Right lung (tissue), 5 donors: ENCODE results near the gene PRSS53. TPM values are rescaled to one million over a fixed set of nuclear protein-coding genes. Genes with fewer than 3 reads are reported as not detected.

Experiments
- DNase-seq, 2 donors: peaks; one replicate each; pipeline ENCODE4 v3.0.0-alpha.2; 2013
- polyA plus RNA-seq, 5 donors: library from polyadenylated mRNA; unstranded; fragments of 120-200 nt; gene quantifications; one replicate each; pipeline versions ENCODE4 v1.2.1 to v1.2.3, GENCODE V29; 2013; ENCODE audit warnings: inconsistent platforms in 1 of 5, low replicate concordance in 1 of 5; ENCODE audit not compliant: insufficient read length in 5 of 5, insufficient read depth in 1 of 5

The PRSS53 gene
- polyA plus RNA-seq, 5 donors, result 1.1 to 2.1 (median 1.9) TPM

DNA sequence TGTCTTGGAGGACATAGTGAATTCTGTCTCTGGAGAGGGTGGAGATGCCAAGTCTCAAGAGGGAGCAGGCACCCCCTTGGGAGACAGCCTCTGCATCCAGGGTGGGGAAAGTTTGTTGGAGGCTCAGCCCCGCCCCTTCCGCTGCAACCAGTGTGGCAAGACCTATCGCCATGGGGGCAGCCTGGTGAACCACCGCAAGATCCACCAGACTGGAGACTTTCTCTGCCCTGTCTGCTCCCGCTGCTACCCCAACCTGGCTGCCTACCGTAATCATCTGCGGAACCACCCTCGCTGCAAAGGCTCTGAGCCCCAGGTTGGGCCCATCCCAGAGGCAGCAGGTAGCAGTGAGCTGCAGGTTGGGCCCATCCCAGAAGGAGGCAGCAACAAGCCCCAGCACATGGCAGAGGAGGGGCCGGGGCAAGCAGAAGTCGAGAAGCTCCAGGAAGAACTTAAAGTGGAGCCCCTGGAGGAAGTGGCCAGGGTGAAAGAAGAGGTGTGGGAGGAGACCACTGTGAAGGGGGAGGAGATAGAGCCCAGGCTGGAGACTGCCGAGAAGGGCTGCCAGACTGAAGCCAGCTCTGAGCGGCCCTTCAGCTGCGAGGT is 9.3 kb downstream of the PRSS53 start:
- no peak for DNase-seq

- no peak for DNase-seq
These were observed 10.0 kb downstream of the PRSS53 start for GRCh38 chr16:31078597-31079341.

DNA sequence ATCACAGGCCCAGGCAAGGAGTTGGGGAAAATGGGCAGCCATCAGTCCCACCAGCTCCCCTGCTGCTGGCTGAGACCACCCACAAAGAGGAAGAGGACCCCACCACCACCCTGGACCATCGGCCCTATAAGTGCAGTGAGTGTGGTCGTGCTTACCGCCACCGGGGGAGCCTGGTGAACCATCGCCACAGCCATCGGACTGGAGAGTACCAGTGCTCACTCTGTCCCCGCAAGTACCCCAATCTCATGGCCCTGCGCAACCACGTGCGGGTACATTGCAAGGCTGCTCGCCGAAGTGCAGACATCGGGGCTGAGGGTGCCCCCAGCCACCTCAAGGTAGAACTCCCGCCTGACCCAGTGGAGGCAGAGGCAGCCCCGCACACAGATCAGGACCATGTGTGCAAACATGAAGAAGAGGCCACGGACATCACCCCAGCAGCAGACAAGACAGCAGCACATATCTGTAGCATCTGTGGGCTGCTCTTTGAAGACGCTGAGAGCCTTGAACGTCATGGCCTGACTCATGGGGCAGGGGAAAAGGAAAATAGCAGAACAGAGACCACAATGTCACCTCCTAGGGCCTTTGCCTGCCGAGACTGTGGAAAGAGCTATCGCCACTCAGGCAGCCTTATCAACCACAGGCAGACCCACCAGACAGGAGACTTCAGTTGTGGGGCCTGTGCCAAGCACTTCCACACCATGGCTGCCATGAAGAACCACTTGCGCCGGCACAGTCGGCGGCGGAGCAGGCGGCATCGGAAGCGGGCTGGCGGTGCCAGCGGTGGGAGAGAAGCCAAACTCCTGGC is 10.9 kb downstream of the PRSS53 start:
- no peak for DNase-seq

GRCh38 chr16:31077024-31077423 is 11.7 kb downstream of the PRSS53 start:
- DNase-seq, result no peak

- no peak for DNase-seq
These were observed 12.4 kb downstream of the PRSS53 start for GRCh38 chr16:31076319-31076718.

DNA sequence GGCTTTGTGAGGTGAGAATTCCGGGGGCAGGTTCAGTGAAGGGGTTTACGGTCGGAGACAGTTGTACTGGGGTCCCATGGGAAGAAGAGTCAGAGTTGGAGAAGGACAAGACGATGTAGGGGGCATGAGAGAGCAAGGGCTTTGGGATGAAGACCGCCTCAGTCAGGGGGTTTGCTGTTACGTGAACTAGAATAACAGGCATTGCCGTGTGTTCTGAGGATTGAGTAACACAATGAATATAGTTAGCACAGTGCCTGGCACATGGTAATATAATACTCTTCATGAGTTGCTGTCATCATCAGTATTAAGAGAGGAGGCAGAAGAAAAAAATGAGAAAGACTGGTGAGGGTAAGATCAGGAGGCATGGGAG is 13.9 kb downstream of the PRSS53 start:
- DNase-seq, result no peak

- peak; percentile 96 to 98 for DNase-seq
These were observed 14.6 kb downstream of the PRSS53 start, which contains the start of the genes ZNF646 and ZNF668 for GRCh38 chr16:31073970-31074813. TSS of gene ZNF646 (plus strand) at chr16:31074422. CDS start at chr16:31076325, 1,903 bp downstream. TSS of gene ZNF668 (minus strand) at chr16:31074240. CDS start at chr16:31064459, 9,781 bp downstream.

DNA sequence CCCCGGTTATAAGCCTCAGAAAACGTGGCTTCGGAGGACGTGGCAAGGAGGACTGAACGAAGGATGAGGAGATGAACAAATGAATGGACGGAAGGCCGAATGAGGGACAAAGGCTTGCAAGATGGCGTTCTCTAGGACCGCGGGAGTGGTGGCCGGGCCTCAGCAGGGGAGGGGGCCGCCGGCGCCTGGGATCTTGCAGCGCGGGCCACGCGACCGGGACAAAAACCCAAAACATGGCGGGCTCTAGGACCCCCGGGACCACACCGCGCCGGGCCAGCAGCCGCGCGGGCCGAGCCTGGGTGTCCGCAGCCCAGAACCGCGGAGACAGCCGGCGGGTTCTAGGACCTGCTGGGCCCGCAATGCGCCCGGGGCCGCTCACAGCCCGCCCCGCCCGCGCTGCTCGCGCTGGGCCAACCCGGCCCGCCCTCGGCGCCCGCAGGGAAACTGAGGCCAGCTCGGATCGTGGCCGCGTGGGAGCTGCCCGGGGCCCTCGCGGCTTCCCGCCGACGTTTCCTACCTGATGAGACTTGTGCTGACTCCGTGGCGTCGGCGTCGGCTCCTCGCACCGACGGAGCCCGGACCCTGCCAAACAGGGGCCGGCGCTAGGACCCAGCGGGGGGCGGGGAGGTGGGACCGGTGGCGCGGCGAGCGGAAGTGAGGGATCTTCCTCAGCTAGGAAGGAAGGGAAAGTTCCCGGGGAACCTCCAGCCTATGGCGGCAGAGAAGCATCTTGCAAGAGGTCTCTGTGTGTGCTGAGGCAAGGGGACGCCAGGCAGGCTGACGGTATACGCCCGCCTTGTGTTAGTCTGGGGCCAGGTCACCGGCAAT is 15.4 kb downstream of the PRSS53 start:
- DNase-seq, result peak; percentile 91 to 94

DNA sequence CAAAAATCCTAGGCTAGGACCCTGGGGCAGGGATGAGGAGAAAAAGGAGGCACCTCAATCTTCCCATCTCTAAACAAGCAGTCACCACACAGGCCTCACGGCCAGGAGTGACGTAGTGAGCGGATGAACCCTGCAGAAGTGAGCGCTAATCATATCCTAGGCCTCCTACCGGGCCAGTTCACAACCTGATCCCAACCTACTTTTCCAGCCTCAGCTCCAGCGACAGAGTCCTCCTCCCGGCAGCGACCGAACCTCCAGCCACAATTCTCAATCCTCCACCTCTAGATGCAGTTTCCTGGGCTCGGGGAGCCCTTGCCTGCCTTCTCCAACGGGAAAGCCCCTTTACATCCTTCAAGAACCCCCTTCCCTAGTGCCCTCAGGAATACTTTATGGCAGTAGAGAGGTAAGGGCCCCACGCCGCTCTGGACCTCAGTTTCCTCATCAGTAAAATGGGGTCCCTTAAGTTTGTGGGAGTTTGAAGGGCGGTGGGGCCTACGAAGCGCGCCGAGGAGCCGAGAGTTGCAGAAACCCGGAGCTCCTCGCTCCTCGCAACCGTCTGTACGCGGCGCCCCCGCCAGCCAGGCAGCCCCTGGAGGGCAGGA is 16.1 kb downstream of the PRSS53 start:
- no peak for DNase-seq

DNA sequence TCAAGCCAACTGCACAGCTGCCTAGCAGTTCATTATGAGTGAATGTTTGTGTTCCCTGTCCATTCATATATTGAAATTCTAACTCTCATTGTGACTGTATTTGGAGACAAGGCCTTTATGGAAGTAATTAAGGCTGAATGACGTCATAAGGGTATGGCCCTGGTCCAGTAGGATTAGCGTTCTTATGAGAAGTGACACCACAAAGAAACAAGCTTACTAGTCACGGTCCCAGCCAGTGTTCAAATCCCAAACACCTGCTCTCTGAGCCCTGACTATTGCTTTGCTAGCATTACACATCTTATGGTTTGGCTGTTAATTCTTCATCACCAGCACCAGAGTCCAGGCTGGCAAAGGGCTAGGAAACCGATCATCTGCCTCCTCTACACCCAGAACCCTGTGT is 16.9 kb downstream of the PRSS53 start:
- DNase-seq, result no peak

GRCh38 chr16:31067342-31067741 is 21.4 kb downstream of the PRSS53 start:
- no peak for DNase-seq

DNA sequence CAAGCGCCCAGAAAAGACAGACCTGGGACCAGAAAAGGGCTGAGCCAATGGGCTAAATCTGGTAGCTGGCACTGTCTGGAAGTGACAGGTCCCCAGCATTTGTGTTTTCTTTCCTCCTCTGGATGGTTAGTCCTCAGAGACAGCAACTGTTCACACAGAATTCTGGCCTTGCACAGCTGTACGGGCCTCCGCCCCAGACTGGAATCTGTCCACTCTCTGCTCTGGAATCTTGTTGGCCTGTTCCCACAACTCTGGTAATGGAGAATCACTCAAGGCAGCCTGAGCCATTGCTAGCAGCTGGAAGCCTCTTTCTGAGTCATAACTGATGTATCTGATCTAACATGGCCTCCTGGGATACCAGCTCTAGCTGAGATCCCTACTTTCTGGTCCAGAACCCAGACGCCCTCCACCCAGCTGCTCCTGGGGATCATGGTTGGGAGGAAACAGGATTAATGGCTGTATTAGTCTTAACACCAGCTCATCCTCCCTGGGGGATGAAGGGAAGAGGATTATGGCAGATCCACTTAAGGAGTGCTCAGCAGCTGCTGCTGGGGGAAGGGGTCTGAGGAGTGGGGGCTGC is 23.8 kb downstream of the PRSS53 start:
- DNase-seq, result no peak

DNA sequence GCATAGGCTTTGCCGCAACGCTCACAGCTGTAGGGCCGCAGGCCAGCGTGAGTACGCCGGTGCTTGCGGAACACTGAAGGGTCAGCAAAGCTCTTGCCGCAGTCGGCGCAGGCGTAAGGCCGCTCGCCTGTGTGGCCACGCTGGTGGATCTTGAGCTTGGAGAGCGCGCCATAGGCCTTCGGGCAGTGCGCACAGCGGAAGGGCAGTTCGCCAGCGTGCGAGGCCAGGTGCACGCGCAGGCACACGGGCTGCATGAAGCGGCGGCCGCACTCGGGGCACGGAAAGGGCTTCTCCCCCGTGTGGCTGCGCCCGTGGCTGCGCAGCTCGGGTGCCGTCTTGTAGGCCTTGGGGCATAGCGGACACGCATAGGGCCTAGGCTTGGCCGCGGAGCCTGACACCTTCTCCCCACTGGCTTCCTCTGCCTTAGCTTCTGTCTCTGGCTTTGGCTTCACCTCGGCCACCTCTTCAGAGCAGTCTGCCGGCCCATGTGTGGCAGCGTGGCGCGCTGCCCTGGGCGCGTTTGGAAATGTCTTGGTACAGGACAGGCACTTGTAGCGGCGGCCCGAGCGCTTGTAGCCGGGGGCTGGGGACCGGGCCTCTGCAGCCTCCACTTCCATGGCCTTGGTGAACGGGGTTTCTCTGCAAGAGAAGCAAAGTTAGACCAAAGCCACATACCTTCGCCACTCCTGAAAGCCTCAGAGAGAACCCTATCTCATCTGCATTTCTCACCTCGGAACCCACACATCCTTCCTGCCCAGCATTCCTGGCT is 24.7 kb downstream of the PRSS53 start:
- no peak for DNase-seq

DNA sequence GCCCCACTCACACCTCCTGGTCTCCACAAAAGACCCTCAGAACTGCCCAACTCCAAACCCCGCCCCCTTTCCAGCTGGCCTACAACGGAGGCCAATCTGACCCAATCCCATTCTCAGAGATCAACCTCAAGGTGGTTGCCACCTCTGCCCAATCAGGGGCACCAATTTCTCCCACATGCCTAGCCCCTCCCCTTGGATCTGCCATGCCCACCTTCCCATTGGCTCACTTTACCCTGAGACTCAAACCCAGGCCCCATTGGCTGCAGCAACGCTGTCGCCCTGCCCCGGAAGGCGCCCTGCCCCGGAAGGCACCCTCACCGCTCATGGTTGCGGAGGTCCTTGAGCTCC is 25.3 kb downstream of the PRSS53 start:
- no peak for DNase-seq

- DNase-seq, result no peak
These were observed 26.8 kb downstream of the PRSS53 start for GRCh38 chr16:31061813-31062440.

DNA sequence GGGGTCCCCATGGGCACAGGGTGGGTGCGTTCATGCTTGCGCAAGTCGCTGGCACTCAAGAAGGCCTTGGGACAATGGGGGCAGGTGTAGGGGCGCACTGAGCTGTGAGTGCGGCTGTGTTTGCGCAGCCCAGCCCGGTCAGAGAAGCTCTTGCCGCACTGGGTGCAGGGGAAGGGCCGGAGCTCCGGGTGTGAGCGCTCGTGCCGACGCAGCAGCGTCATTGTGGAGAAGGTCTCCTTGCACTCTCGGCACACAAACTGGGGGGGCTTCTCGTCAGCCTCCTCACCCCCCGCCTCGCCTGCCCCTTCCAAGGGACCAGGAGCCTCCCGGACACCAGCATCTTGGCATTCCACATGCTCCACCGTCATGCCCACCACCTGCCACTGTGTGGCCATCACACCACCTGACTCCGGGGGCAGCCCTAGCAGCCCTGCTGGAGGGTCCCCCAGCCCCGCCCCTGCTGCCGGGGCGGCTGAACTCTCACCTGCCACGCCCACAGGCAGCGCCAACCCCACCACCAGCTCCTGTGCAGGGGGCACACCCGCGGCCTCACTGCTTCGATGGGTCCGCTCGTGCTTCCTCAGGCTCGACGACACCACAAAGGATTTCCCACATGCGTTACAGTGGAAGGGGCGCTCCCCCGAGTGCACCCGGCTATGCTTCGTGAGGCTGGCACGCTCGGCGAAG is 27.5 kb downstream of the PRSS53 start:
- DNase-seq, result no peak

DNA sequence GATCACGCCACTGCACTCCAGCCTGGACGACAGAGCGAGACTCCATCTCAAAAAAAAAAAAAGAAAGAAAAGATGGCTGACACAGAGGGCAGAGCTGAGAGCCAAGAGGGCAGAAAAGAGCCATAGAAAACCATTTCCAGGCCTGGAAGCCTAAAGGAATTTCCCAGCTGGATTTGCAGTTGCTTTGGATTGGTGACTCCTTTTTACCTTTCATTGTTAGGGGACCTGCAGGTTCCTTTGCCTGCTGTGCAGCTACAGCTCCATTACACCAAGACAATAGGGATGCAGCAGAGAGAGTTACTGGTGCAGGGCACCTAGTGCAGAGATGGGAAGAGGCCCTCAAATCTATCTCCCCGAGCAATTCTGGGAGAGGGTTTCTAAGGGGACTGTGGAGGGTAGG is 33.1 kb downstream of the PRSS53 start:
- no peak for DNase-seq

- no peak for DNase-seq
These were observed 36.6 kb downstream of the PRSS53 start for GRCh38 chr16:31052114-31052513.
